C4-2B (cell line): Measurements from ENCODE around the gene CUX1.

Source experiments
- ZFX ChIP-seq: fragments of 450-650 bp; IDR thresholded peaks from 2 replicates; pipeline ENCODE4 v1.6.1; 2017
- TF ChIP-seq, protein P1 (sequence below): fragments of 450-650 bp; conservative IDR thresholded peaks from 2 replicates; pipeline ENCODE4 v1.5.1; 2017; ENCODE audit warnings: mild to moderate bottlenecking

DNA sequence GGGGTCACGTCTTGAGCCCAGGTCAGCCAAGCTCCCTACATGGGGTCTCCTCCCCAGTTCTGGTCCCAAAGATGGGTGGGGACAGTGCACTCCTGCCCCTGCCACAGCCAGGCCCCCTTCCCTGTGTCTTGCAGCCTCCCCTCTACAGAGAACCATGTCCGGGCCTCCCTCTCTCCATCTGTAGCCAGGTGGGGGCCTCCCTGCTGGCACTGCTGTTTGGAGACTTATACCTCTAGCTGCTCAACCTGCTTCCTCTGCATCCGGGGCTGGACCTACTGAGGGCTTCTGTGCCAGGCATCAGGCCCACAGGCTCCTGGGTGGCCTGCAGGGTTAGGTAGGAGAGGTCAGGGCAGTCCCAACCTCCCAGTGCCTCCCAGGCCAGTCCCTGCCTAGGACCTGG is 477.2 kb downstream of the CUX1 start:
- TF ChIP-seq, protein P1, sequence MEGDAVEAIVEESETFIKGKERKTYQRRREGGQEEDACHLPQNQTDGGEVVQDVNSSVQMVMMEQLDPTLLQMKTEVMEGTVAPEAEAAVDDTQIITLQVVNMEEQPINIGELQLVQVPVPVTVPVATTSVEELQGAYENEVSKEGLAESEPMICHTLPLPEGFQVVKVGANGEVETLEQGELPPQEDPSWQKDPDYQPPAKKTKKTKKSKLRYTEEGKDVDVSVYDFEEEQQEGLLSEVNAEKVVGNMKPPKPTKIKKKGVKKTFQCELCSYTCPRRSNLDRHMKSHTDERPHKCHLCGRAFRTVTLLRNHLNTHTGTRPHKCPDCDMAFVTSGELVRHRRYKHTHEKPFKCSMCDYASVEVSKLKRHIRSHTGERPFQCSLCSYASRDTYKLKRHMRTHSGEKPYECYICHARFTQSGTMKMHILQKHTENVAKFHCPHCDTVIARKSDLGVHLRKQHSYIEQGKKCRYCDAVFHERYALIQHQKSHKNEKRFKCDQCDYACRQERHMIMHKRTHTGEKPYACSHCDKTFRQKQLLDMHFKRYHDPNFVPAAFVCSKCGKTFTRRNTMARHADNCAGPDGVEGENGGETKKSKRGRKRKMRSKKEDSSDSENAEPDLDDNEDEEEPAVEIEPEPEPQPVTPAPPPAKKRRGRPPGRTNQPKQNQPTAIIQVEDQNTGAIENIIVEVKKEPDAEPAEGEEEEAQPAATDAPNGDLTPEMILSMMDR, result no peak
- no peak for TF ChIP-seq ZFX
